ENCODE data around the gene KCTD3. TPM values are rescaled to one million over a fixed set of nuclear protein-coding genes. Genes with fewer than 3 reads are reported as not detected.

KCTD3 gene
- total RNA-seq, 4 donors from 2014 or later: 33.4 to 80.4 (median 59.1) TPM

- Histone ChIP-seq H3K9me3 (no peaks in the 10 kb centered on the region), H3K36me3 (peaks cover 0 to 39% (median 4%) of the 10 kb centered on the region in 4 donors), H3K27me3 (no peaks in the 10 kb centered on the region), H3K4me3 (no peak overlapping the region), H3K27ac (no peak overlapping the region), H3K4me1 (peaks cover 0 to 3% (median 0%) of the 10 kb centered on the region in 4 donors)
- no peak for DNase-seq
- no peak for TF ChIP-seq EP300 (IDR thresholded peaks at IDR 0.05; ENCODE audit: low read depth)
- no peak for TF ChIP-seq POLR2AphosphoS5 (IDR thresholded peaks at IDR 0.05)
- TF ChIP-seq CTCF (IDR thresholded peaks at IDR 0.05): no peak
- TF ChIP-seq POLR2A (IDR thresholded peaks at IDR 0.05): no peak
- WGBS, 2 donors (ENCODE audit: low coverage in 1 of 2): 52 to 60% methylated on average over 3 of the region's 3 CpGs
- intact Hi-C loops (cut with DNase I; ENCODE audit: low total_unique reads) (no loop called here), in situ Hi-C loops (cut with MboI; ENCODE audit: low pct_ligation_motif_present in 1 of 4, low pct_unique_long_range_greater_than_20kb in 1 of 4, low sequenced_read_pairs in 3 of 4) (no loop called here)
Measured at GRCh38 chr1:215606036-215606435, 38.9 kb downstream of the KCTD3 start.

GRCh38 chr1:215606564-215607168, 39.6 kb downstream of the KCTD3 start:
- WGBS, 2 donors (ENCODE audit: low coverage in 1 of 2): 74 to 89% methylated on average over 2 of the region's 2 CpGs
- Histone ChIP-seq H3K27me3 (no peaks in the 10 kb centered on the region), H3K4me3 (no peak overlapping the region), H3K36me3 (peaks cover 0 to 36% (median 4%) of the 10 kb centered on the region in 4 donors), H3K27ac (no peak overlapping the region), H3K4me1 (peaks cover 0 to 3% (median under 1%) of the 10 kb centered on the region in 4 donors), H3K9me3 (no peaks in the 10 kb centered on the region)
- in situ Hi-C loops (cut with MboI; ENCODE audit: low pct_ligation_motif_present in 1 of 4, low pct_unique_long_range_greater_than_20kb in 1 of 4, low sequenced_read_pairs in 3 of 4): no loop called here
- TF ChIP-seq POLR2A (IDR thresholded peaks at IDR 0.05) (no peak), CTCF (IDR thresholded peaks at IDR 0.05) (peak; percentile 31 to 48 (median 35)), EP300 (IDR thresholded peaks at IDR 0.05; ENCODE audit: low read depth) (no peak)
- DNase-seq: no peak
- intact Hi-C loops (cut with DNase I; ENCODE audit: low total_unique reads): no loop called here

GRCh38 chr1:215607412-215607811, 40.3 kb downstream of the KCTD3 start:
- peaks cover 0 to 33% (median 6%) of the 10 kb centered on the region in 4 donors for H3K36me3 ChIP-seq
- H3K9me3 ChIP-seq: no peaks in the 10 kb centered on the region
- in situ Hi-C loops (cut with MboI; ENCODE audit: low pct_ligation_motif_present in 1 of 4, low pct_unique_long_range_greater_than_20kb in 1 of 4, low sequenced_read_pairs in 3 of 4): no loop called here
- intact Hi-C loops (cut with DNase I; ENCODE audit: low total_unique reads): no loop called here
- no peak overlapping the region for H3K4me3 ChIP-seq
- H3K27me3 ChIP-seq: no peaks in the 10 kb centered on the region
- no peak overlapping the region for H3K27ac ChIP-seq
- H3K4me1 ChIP-seq: peaks cover 0 to 7% (median 2%) of the 10 kb centered on the region in 4 donors
- WGBS, 2 donors (ENCODE audit: low coverage in 1 of 2): 84 to 86% methylated on average over 1 of the region's 1 CpG
- DNase-seq: no peak
- TF ChIP-seq POLR2A (IDR thresholded peaks at IDR 0.05) (no peak), POLR2AphosphoS5 (IDR thresholded peaks at IDR 0.05) (no peak), CTCF (IDR thresholded peaks at IDR 0.05) (no peak), EP300 (IDR thresholded peaks at IDR 0.05; ENCODE audit: low read depth) (no peak)

- in situ Hi-C loops (cut with MboI; ENCODE audit: low pct_ligation_motif_present in 1 of 4, low pct_unique_long_range_greater_than_20kb in 1 of 4, low sequenced_read_pairs in 3 of 4) (no loop called here), intact Hi-C loops (cut with DNase I; ENCODE audit: low total_unique reads) (no loop called here)
- H3K9me3 ChIP-seq: no peaks in the 10 kb centered on the region
- TF ChIP-seq POLR2AphosphoS5 (IDR thresholded peaks at IDR 0.05) (no peak), POLR2A (IDR thresholded peaks at IDR 0.05) (no peak), CTCF (IDR thresholded peaks at IDR 0.05) (no peak), EP300 (IDR thresholded peaks at IDR 0.05; ENCODE audit: low read depth) (no peak)
- no peak overlapping the region for H3K27ac ChIP-seq
- WGBS, 2 donors (ENCODE audit: low coverage in 1 of 2): 87 to 89% methylated on average over 4 of the region's 4 CpGs
- no peak overlapping the region for H3K4me3 ChIP-seq
- peaks cover 0 to 42% (median 11%) of the 10 kb centered on the region in 4 donors for H3K36me3 ChIP-seq
- no peaks in the 10 kb centered on the region for H3K27me3 ChIP-seq
- H3K4me1 ChIP-seq: peaks cover 0 to 13% (median 0%) of the 10 kb centered on the region in 4 donors
- DNase-seq: no peak
Measured at GRCh38 chr1:215608646-215609045, 41.5 kb downstream of the KCTD3 start.
